Astrocyte (in vitro differentiated cells and primary cell): ENCODE data around the gene SLC19A1. TPM values are rescaled to one million over a fixed set of nuclear protein-coding genes. Genes with fewer than 3 reads are reported as not detected.

Experiments
- DNase-seq: peaks from one replicate; pipeline ENCODE4 v3.0.0-alpha.2; 2010; ENCODE audit warnings: low read depth
- FAIRE-seq: peaks from 2 replicates; lab custom pipeline; 2011; peaks lifted over from hg19 to GRCh38; lab: Jason Lieb, UNC
- H2AFZ ChIP-seq: 2 replicates; pipeline ENCODE4 v1.6.0; 2012; ENCODE audit warnings: low read depth, low read length, inconsistent platforms
- H3K27ac ChIP-seq: 2 replicates; pipeline ENCODE4 v1.5.1; 2011; ENCODE audit warnings: low read depth, low read length, inconsistent platforms
- H3K27me3 ChIP-seq: 2 replicates; pipeline ENCODE4 v1.6.0; 2011; ENCODE audit warnings: low read length, inconsistent platforms; ENCODE audit not compliant: insufficient read depth
- H3K36me3 ChIP-seq: 2 replicates; pipeline ENCODE4 v1.5.1; 2011; ENCODE audit warnings: low read length, inconsistent platforms; ENCODE audit not compliant: insufficient read depth
- H3K4me1 ChIP-seq: 2 replicates; pipeline ENCODE4 v1.5.1; 2011; ENCODE audit warnings: low read length, inconsistent platforms; ENCODE audit not compliant: insufficient read depth
- H3K4me2 ChIP-seq: 2 replicates; pipeline ENCODE4 v1.6.0; 2012; ENCODE audit warnings: low read length, inconsistent platforms
- H3K4me3 ChIP-seq: 2 replicates; pipeline ENCODE4 v1.5.1; 2011; ENCODE audit warnings: low read depth, mild to moderate bottlenecking, low read length, inconsistent platforms; ENCODE audit not compliant: insufficient read depth
- H3K79me2 ChIP-seq: 2 replicates; pipeline ENCODE4 v1.6.0; 2012; ENCODE audit warnings: mild to moderate bottlenecking, low read length, inconsistent platforms; ENCODE audit not compliant: insufficient read depth
- H3K9ac ChIP-seq: 2 replicates; pipeline ENCODE4 v1.6.0; 2012; ENCODE audit warnings: mild to moderate bottlenecking, low read length, inconsistent platforms
- H3K9me3 ChIP-seq: 2 replicates; pipeline ENCODE4 v1.5.1; 2012; ENCODE audit warnings: low read depth, mild to moderate bottlenecking, low read length, inconsistent platforms; ENCODE audit not compliant: insufficient read depth
- H4K20me1 ChIP-seq: 2 replicates; pipeline ENCODE4 v1.6.0; 2012; ENCODE audit warnings: low read length, inconsistent platforms; ENCODE audit not compliant: insufficient read depth
- H3K27ac Mint-ChIP-seq: one replicate; pipeline ENCODE4 v1.8.0; 2021; ENCODE audit warnings: mild to moderate bottlenecking, mixed read lengths; ENCODE audit not compliant: unreplicated experiment
- H3K27me3 Mint-ChIP-seq: one replicate; pipeline ENCODE4 v1.8.0; 2021; ENCODE audit warnings: low read depth, mixed read lengths; ENCODE audit not compliant: unreplicated experiment
- H3K36me3 Mint-ChIP-seq: one replicate; pipeline ENCODE4 v1.8.0; 2021; ENCODE audit warnings: low read depth, mixed read lengths; ENCODE audit not compliant: unreplicated experiment
- H3K4me1 Mint-ChIP-seq: one replicate; pipeline ENCODE4 v1.8.0; 2021; ENCODE audit warnings: low read depth, mixed read lengths; ENCODE audit not compliant: unreplicated experiment
- H3K4me3 Mint-ChIP-seq: one replicate; pipeline ENCODE4 v1.8.0; 2021; ENCODE audit warnings: mild to moderate bottlenecking, moderate library complexity, mixed read lengths; ENCODE audit not compliant: unreplicated experiment
- H3K9me3 Mint-ChIP-seq: one replicate; pipeline ENCODE4 v1.8.0; 2021; ENCODE audit warnings: mild to moderate bottlenecking, mixed read lengths; ENCODE audit not compliant: unreplicated experiment
- CTCF ChIP-seq: IDR thresholded peaks from 2 replicates; pipeline ENCODE4 v1.5.1; 2011; ENCODE audit warnings: low read depth, mild to moderate bottlenecking, inconsistent platforms, low read length, moderate library complexity; ENCODE audit not compliant: insufficient read depth
- EZH2 ChIP-seq: IDR thresholded peaks from 2 replicates; pipeline ENCODE4 v1.6.1; 2012; ENCODE audit warnings: mild to moderate bottlenecking, low read length, inconsistent platforms; ENCODE audit not compliant: insufficient read depth
- total RNA-seq: library from RNA; stranded (reverse); gene quantifications from 2 replicates; pipeline ENCODE4 v1.2.1, GENCODE V29; 2021

The SLC19A1 gene
- total RNA-seq, 1 donor from 2014 or later = 11.7 TPM

GRCh38 chr21:45459171-45460010 is 82.8 kb downstream of the SLC19A1 start:
- peaks cover 34% of the 10 kb centered on the region for H3K4me1 ChIP-seq
- H3K9ac ChIP-seq = peak overlapping the region; percentile 40
- H3K36me3 Mint-ChIP-seq = peaks cover 39% of the 10 kb centered on the region
- peaks cover 11% of the 10 kb centered on the region for H3K9me3 Mint-ChIP-seq
- H3K4me1 Mint-ChIP-seq = peaks cover 33% of the 10 kb centered on the region
- H3K4me2 ChIP-seq = peak overlapping the region; percentile 56
- no peaks in the 10 kb centered on the region for H3K27me3 ChIP-seq
- H3K79me2 ChIP-seq = peaks cover 16% of the 10 kb centered on the region
- H2AFZ ChIP-seq = no peak overlapping the region
- H3K36me3 ChIP-seq = no peaks in the 10 kb centered on the region
- no peak for TF ChIP-seq CTCF
- no peak for TF ChIP-seq EZH2
- H3K27me3 Mint-ChIP-seq = no peaks in the 10 kb centered on the region
- H3K4me3 Mint-ChIP-seq = no peak overlapping the region
- H3K27ac ChIP-seq = peak overlapping the region; percentile 80
- DNase-seq = no peak
- H3K4me3 ChIP-seq = no peak overlapping the region
- H3K9me3 ChIP-seq = no peaks in the 10 kb centered on the region
- H4K20me1 ChIP-seq = peaks cover 23% of the 10 kb centered on the region
- FAIRE-seq = no peak
- H3K27ac Mint-ChIP-seq = no peak overlapping the region

GRCh38 chr21:45458281-45459170 is 83.7 kb downstream of the SLC19A1 start:
- Histone ChIP-seq H3K27ac (no peak overlapping the region), H3K9me3 (no peaks in the 10 kb centered on the region), H3K4me1 (peaks cover 42% of the 10 kb centered on the region), H2AFZ (no peak overlapping the region), H4K20me1 (peaks cover 29% of the 10 kb centered on the region), H3K4me3 (no peak overlapping the region), H3K79me2 (peaks cover 20% of the 10 kb centered on the region), H3K27me3 (no peaks in the 10 kb centered on the region), H3K4me2 (no peak overlapping the region), H3K36me3 (no peaks in the 10 kb centered on the region), H3K9ac (no peak overlapping the region)
- DNase-seq (no peak), FAIRE-seq (no peak)
- H3K4me3 Mint-ChIP-seq = no peak overlapping the region
- peaks cover 35% of the 10 kb centered on the region for H3K36me3 Mint-ChIP-seq
- H3K27me3 Mint-ChIP-seq = no peaks in the 10 kb centered on the region
- TF ChIP-seq EZH2 (no peak), CTCF (no peak)
- peaks cover 34% of the 10 kb centered on the region for H3K4me1 Mint-ChIP-seq
- H3K27ac Mint-ChIP-seq = no peak overlapping the region
- peaks cover 9% of the 10 kb centered on the region for H3K9me3 Mint-ChIP-seq
